GM21737 (cell line): ENCODE data around the gene CCNI.
"Not testable (repeated sequence)": the region's sequence is repeated elsewhere in the genome, so short reads cannot be mapped to it uniquely, and the experiment has no call there.

Source experiments
- ATAC-seq: cut with Tn5 transposase; IDR thresholded peaks from one replicate; pipeline ENCODE4 v1.9.1; 2021; ENCODE audit warnings: mild to moderate bottlenecking, moderate library complexity; ENCODE audit not compliant: unreplicated experiment

CCNI gene, protein sequence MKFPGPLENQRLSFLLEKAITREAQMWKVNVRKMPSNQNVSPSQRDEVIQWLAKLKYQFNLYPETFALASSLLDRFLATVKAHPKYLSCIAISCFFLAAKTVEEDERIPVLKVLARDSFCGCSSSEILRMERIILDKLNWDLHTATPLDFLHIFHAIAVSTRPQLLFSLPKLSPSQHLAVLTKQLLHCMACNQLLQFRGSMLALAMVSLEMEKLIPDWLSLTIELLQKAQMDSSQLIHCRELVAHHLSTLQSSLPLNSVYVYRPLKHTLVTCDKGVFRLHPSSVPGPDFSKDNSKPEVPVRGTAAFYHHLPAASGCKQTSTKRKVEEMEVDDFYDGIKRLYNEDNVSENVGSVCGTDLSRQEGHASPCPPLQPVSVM

DNA sequence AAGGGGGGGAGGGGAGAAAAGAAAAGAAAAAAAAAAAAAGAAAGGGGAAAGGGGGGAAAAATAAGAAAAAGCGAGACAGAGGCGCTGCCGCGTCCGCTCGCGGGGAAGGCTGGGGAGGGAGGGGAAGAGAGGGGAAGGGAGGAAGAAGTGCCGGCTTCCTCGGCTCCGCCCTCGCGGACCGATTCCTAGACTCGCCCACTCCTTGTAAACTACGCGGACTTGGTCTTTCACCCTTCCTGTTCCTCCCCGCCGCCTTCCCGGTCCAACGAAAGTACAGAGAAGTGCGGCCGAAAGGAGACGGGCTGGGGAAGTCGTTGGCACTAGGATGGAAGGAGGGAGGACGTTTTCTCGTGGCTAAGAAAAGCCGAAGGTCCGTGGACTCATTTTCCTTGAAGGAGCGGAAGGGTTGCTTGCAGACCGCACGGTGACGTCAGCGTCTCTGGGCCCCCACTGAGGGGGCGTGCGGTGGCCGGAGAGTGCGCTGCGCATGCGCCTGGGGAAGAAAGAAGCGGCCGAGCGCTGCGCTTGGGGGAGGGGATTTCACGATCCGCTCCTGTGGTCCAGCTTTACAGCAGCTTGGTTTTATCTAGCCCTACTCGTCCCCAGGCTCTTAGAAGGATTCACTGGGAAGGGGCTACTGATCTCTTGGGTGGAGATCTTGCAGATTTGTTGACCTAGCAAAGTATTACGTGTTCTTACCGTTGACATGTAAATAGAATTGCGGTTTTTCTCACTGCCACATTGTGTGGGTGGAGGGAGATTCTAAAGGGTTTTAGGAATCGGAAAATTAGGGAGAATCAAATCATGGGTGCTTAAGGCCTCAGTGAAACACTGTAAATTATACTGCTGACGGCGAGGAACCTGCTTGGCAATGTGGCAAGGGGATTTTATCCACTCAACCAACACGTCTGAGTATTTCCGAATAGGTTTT lies at the start of gene CCNI:
Gene CCNI (minus strand): TSS at position 121 of the 931 bp plus-strand sequence. CDS start 9,627 bp downstream, outside the sequence.
- ATAC-seq = peak; percentile 66

DNA sequence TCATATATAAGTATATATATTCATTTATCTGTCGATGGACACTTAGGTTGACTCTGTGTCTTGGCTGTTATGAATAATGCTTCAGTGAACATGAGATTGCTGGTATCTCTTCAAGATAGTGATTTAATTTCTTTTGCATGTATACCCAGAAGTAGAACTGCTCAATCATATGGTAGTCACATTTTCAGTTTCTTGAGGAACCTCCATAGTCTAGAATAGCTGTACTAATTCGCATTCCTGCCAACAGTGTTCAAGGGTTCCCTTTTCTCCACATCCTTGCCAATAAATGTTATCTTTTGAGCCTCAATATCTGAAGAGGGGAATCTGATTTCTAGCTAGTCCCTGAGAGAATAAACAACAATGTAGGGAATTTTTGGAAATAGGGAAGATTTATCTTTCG lies 48.8 kb upstream of the CCNI start:
- ATAC-seq = no peak

GRCh38 chr4:77123411-77123810 lies 47.6 kb upstream of the CCNI start:
- ATAC-seq = no peak

DNA sequence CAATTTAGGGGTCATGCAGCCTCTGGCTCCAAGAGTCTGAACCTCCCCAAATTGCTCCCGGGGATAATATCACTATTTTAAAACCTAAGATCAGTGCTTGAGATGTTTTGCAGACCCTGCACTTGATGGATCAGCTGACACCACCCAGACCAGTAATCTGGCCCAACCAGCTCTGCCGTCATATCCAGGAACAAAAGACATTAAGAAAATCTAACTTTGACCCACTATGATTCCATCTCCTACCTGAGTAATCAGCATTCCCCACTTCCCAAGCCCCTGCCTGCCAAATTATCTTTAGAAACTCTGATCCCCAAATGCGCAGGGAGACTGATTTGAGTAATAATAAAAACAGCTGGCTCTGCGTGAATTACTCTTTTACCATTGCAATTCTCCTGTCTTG lies 46.9 kb upstream of the CCNI start:
- ATAC-seq = no peak

- no peak for ATAC-seq
Observed at GRCh38 chr4:77121736-77122240, 46.0 kb upstream of the CCNI start.

DNA sequence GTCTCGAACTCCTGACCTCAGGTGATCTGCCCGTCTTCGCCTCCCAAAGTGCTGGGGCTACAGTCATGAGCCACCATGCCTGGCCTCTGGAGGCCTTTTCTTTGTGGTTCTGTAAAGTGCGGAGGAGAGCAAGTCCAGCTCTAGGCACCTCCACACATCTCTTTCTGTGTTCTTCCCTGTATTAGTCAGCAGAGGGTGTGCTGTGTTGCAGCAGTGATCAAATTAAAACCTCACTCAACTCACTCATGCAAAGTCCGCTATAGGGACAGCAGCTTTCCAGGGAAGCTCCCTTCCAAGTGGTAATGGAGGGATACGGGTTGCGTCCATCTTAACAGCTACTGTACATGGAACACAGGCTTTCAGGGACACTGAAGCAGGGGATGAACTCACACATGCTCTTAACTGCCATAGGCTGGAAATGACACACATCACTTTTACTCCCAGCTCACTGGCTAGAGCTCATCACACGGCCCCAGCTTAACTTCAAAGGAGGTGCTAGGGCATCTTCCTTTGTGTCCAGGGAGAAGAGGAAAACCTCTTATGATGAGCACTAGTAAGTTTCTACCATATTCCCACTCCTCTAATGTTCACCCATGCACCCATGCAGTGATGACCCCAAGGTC lies 45.2 kb upstream of the CCNI start:
- ATAC-seq = no peak

DNA sequence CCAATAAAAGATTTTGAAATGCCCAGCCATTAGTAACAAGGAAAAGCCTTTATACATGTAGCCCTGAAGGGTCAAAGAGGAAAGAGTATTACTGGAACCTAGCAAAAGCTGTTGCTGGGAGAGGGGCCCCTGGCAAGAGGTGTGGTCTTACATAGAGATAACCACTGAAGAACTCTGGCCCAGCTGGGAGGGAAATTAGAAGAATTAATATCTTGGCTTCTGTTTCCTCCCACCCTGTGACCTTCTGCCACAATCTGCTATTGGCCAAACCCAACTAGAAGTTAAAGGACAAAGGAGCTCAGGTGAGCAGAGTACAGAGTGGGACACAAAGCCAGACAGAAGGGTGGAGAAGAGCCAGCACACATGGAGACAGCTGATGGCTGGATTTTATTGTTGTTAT lies 41.9 kb upstream of the CCNI start:
- ATAC-seq = no peak

- ATAC-seq = no peak
Observed at GRCh38 chr4:77113069-77113468, 37.3 kb upstream of the CCNI start.

- ATAC-seq = no peak
Observed at GRCh38 chr4:77110730-77111129, 34.9 kb upstream of the CCNI start.

DNA sequence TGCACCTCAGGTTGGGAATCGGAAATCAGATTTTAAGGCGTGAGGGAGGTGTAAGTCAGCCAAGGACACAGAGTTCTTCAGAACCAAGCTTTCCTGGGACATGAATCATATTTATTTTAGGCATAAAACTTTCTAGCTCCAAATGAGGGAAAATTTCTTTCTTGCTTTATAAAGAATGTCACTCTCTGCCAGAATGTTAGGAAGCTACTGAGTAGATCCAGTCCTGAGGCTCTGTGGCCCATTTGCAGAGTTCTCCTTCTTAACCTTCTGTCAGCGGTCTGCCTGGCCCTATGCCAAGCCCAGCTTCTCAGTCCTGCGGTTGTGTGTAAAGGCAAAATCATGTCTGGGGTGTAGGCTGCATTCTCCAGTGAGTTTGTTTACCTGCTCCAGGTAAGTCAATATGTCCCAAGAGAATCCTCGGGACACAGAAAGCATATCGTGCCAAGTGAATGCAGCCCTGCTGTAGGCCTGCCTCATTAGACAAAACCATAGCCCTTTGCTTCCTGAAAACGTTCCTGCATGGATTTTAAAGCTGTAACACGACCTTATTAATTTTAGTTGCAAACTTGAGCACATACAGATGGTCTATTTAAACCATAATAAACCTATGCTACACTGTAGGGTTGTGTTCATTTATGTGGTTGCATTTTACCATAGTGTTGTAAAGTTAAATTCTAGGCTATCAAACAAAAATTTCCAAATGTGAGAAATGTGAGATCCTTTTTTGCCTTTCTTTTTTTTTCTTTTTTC lies 29.2 kb upstream of the CCNI start:
- no peak for ATAC-seq

DNA sequence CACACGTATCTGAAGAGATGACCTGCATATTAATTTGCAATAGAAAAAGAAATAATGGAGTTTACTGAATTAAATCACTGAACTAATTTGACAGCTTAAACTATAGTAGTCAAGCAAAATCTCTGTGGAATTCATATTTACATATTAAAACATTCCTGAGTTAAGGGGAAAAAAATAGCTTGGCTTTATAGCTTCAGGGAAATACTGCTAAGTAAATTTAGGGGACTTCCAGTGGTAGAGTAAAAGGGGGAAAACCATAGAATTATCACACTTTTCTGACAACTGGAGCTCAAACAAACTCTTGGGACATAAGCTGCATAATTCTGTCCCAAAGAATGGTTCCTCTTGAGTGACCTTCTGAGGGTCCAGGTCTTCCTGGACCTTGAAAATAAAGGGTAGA lies 28.6 kb upstream of the CCNI start:
- no peak for ATAC-seq

DNA sequence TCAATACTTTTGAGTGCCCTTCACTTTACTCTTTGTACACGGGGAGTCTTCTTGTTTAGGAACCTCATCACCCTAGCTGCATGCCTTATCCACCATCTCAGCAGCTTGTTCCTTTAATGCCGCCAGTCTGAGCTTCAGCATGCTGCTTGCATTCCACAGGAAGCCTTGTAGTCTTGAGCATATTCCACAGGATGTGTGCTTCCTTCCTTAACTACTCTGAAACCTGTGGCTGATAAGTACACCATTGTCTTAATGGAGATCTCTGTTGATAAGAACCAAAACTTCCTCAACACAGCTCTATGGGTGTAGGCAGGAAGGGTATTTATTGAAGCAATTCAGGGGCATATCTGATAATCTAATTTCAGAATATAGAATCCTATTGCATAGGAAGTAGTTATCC lies 24.4 kb upstream of the CCNI start:
- ATAC-seq = no peak

DNA sequence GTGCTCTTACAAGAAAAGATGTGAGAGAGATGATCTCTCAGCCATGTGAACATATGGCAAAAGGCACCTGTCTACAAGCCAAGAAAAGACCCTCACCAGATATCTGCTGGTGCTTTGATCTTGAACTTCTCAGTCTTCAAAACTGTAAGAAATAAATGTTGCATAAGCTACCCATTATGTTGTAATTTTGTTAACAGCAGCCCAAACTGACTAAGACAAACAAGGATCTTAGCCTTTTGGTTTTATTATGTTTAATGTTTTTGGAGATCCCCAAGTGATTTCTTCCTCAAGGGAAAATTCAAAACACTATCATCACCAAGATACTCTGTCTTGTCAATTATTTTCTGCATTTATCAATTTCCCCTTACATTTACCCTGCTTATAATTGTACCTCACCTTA lies 21.8 kb upstream of the CCNI start:
- no peak for ATAC-seq

- peak; percentile 87 for ATAC-seq
Observed at GRCh38 chr4:77095101-77095821, 19.5 kb upstream of the CCNI start.

GRCh38 chr4:77094496-77094895 lies 18.7 kb upstream of the CCNI start:
- no peak for ATAC-seq

DNA sequence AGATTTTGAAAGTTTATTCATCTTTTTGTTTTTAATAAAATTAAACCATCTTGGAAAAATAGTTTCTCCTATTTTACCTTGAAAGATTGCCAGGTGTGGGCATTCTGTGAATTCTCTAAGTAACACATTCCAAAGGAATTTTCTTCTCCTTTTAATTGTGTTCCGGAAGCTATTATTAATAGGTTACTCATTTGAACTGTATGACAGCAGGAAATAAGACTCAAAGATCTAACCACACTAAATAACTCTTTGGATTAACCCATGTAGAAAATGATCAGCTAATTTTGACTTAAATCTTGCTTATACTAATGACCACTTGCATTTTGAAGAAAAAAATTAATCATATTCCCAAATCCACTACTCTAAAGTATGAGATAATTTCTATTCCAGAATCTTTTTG lies 17.6 kb upstream of the CCNI start:
- ATAC-seq = no peak

DNA sequence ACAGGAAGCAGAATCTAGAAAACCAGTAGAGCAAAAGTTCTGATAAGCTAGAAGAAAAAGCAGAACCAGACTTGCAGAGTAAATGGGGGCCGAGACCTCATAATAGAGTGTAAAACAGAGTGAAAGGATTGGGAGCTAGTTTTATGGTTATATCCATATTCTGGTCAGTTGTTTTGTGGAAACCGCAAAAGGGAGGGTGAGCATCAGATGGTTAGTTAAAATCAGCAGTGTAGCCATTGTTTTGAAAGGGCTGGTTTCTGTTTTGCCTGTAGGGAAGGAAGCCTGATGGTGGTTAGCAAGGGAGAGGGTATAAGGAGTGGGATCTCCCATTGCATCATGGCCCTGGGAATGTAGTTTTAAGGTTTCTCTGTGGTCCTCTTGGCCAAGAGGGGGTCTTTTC lies 17.2 kb upstream of the CCNI start:
- no peak for ATAC-seq

DNA sequence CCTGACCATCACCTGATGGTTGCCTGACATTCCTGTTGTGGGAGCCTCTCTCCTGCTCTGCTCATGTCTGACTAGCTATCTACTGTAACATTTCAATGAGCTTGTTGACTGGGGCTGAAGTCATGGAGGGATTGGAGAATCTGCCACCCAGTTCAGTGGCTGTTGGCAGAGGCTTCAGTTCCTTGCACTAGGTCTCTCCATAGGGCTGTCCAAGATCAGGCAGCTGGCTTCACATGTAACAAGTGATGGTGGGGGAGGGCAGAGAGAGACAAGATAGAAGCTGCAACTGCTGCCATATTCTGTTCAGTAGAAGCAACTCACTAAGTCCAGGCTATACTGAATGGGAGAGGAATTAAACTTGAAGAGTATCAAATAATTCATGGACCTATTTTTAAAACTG lies 14.1 kb upstream of the CCNI start:
- no peak for ATAC-seq

DNA sequence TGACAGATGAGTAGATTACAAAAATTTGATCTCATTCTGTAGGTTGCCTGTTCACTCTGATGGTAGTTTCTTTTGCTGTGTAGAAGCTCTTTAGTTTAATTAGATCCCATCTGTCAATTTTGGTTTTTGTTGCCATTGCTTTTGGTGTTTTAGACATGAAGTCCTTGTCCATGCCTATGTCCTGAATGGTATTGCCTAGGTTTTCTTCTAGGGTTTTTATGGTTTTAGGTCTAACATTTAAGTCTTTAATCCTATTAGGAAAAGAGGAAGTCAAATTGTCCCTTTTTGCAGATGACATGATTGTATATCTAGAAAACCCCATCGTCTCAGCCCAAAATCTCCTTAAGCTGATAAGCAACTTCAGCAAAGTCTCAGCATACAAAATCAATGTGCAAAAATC lies 11.2 kb upstream of the CCNI start:
- ATAC-seq = not testable (repeated sequence)

- ATAC-seq = no peak
Observed at GRCh38 chr4:77084019-77084639, 8.3 kb upstream of the CCNI start.
